Subcutaneous adipose tissue (tissue), 4 donors: ENCODE data around the gene VPS41. TPM values are rescaled to one million over a fixed set of nuclear protein-coding genes. Genes with fewer than 3 reads are reported as not detected.

Experiments
- total RNA-seq, 4 donors: library from RNA; depleted of rRNA; stranded (reverse); fragments of >200 nt; gene quantifications; one replicate each; pipeline ENCODE4 v1.1.0, GENCODE V29; 2016
- TF ChIP-seq, protein P1 (sequence below): fragments of 450-650 bp; IDR thresholded peaks from one replicate; pipeline ENCODE4 v1.5.1; 2016; ENCODE audit warnings: low read depth, mild to moderate bottlenecking, control low read depth, antibody characterized with exemption, moderate library complexity

The VPS41 gene
- total RNA-seq, 4 donors from 2014 or later, result 41.9 to 61.8 (median 55.0) TPM

DNA sequence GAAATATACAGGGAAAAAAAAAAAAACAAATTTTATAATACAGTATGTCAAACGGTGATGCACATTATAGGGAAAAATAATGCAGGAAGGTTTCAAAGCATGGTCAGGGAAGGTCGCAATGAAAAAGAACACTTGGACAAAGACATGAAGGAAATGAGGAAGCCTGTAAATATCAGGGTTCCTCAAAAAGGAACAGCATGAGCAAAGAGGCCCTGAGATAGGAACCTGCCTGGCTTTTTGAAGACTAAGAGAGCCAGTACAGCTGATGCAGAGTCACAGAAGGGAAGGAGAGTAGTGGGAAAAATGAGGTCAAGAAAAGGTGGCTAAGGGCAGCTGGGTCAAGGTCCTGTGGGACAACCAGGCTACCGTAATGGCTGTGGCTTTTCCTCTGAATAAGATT is 1.9 kb downstream of the VPS41 start:
- TF ChIP-seq, protein P1, sequence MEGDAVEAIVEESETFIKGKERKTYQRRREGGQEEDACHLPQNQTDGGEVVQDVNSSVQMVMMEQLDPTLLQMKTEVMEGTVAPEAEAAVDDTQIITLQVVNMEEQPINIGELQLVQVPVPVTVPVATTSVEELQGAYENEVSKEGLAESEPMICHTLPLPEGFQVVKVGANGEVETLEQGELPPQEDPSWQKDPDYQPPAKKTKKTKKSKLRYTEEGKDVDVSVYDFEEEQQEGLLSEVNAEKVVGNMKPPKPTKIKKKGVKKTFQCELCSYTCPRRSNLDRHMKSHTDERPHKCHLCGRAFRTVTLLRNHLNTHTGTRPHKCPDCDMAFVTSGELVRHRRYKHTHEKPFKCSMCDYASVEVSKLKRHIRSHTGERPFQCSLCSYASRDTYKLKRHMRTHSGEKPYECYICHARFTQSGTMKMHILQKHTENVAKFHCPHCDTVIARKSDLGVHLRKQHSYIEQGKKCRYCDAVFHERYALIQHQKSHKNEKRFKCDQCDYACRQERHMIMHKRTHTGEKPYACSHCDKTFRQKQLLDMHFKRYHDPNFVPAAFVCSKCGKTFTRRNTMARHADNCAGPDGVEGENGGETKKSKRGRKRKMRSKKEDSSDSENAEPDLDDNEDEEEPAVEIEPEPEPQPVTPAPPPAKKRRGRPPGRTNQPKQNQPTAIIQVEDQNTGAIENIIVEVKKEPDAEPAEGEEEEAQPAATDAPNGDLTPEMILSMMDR, result no peak

DNA sequence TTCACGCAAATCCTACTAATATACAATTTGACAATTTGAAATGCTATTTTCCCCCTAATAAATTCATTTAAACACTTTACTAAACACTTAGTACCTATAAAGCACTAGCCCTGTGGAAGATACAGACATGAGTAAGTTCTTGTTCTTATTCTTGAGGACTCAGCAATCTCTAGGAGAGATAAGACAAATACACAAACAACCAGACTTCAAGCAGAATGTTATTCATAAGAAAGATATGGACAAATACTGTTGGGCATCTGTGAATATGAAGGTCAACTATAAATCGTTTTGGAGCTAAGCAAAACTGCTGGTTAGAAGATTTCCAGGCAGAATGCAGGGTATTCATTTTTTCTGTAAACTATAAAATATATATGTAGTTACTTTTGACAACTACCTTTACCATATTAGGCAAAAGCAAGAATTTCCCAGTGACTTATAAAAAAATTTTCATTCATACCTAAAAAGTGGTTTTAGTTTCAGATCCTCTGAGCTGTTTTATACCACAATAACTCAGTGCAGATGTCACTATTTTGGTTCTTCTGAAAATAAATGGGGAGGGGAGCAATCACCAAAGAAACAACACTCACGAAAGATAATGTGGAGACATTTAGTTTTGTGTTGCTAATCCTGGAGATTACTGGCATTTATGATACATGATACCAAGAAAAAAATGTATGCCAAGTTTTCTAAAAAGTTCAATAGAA is 3.8 kb downstream of the VPS41 start:
- TF ChIP-seq, protein P1, result no peak

DNA sequence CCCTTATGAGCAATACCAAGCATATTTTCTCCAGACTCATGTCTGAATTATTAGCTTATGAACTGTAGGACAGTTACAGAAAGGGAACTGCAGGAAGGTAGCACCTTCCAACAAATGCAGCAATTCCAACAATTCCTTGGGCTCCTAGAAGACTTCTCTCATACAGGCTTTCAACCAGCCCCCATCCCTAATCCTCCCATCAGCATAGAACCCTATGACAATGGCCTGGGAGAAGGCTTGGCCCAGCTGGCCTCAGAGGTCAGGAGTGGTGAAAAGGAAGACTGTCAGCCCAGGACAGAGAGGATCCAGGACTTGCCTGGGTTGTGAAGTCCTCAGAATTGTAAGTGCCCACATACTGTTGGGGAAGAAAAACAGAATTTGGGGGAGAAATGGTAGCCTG is 5.9 kb downstream of the VPS41 start:
- TF ChIP-seq, protein P1, result no peak

DNA sequence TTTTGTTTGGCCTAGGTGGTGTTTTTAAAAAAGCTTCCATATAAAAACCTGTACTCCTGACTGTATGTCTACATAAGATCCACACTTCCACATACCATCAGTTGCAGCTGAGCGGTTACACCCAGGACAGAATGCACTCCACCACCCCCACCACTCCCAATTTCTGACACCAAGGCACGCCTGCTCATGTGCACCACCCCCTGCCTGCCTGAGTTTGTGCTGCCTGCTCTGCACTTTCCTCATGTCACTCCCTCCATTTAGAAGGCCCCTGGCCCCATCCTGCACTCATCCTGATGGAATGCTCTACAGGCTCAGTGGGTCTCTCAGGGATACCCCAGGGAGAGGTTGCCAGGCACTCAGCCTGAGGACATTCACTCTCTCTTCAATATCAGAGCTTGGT is 6.5 kb downstream of the VPS41 start:
- TF ChIP-seq, protein P1, result no peak

DNA sequence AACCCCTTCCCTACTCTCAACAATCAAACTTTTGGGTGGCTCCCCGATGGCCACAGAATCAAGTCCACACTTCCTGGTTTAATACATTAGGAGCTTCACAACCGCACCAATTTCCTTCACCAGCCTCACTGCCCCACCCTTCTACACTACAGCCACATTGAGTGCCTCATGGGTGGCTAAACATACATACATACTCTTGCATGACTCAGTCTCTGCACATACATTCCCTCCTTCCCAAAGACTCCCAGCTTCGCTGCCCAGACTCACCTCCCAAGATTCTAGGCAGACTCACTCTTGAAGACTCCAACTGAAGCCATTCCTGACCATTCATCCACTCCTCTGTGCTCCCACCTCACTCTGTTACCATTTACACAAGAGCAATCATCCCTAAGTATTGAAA is 15.9 kb downstream of the VPS41 start:
- TF ChIP-seq, protein P1, result no peak

DNA sequence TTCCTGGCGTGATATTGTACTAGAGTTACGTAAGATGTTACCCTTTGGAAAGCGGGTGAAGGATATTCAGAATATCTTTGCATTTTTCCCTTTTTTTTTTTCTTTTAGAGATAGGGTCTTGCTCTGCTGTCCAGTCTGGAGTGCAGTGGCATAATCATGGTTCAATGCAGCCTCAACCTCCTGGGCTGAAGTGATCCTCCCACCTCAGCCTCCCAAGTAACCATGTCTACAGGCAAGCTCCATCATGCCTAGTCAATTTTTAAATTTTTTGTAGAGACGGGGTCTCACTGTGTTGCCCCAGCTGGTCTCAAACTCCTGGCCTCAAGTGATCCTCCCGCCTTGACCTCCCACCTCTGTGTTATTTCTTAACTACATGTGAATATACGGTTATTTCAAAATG is 18.4 kb downstream of the VPS41 start:
- TF ChIP-seq, protein P1, result no peak

DNA sequence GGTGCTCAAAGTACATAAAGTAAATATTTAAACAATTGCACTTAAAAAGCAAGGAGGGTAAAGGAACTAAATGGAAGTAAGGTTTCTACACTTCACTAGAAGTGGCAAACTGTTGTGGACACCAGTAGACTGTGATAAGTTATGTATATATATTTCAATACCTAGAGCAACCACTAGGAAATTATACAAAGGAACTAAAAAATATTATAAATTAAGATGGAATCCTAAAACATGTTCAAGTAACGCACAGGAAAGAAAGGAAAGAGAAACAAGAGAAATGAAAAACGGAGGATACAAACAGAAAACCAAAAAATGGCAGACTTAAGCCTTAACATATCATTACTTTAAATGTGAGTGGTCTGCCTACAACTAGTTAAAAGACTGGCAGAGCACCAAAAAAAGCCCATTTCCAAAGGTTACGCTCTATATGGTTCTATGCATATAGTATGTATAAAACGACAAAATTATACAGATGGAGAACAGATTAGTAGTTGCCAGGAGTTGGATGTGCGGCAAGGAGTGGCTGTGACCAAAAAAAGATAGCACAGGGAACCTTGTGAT is 19.0 kb downstream of the VPS41 start:
- TF ChIP-seq, protein P1, result no peak
